Suprapubic skin (tissue), 2 donors: ENCODE results near the gene CAMTA1.

Experiments used
- EP300 ChIP-seq: sonication (generic); formaldehyde crosslinking; IDR thresholded peaks from one replicate; pipeline ENCODE4 v1.6.1; 2017; ENCODE audit warnings: antibody characterized with exemption
- POLR2A ChIP-seq, 2 donors: fragments of 450-650 bp; IDR thresholded peaks; one replicate each; pipeline ENCODE4 v1.6.1; 2017; ENCODE audit warnings: antibody characterized with exemption in 2 of 2, mild to moderate bottlenecking in 2 of 2, moderate library complexity in 2 of 2

DNA sequence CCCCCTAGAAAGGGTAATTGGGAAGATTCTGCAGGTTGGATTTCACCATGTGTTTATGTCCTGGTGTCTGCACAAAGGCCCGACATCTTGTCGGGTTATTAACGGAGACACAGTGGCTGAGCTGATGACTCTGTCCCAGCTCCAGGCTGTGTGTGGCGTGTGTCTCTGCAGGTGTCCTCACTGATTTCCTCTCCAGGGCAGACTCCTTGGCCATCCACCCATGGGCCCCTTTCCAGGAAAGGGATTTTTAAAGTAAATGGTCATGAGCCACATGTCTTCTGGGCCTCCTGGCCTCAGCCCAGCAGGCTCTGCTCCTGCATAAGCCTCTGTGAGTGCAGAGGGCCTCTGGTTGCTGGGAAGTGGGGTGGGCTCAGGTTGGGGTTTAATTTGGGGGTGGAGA, 567.1 kb downstream of the CAMTA1 start:
- TF ChIP-seq POLR2A (IDR thresholded peaks at IDR 0.05) (no peak), EP300 (no peak)
